Esophagus squamous epithelium (tissue), 5 donors: ENCODE data around the gene BZW1. TPM values are rescaled to one million over a fixed set of nuclear protein-coding genes. Genes with fewer than 3 reads are reported as not detected.

Source experiments
- DNase-seq: peaks from one replicate; lab custom pipeline; 2025; lab: John Stamatoyannopoulos, UW
- H3K27ac ChIP-seq, 4 donors: fragments of 200-600 bp; sonication (generic); one replicate each; pipeline ENCODE4 v1.5.1; 2016 to 2019; ENCODE audit warnings: mild to moderate bottlenecking in 1 of 4
- H3K27me3 ChIP-seq, 4 donors: fragments of 200-600 bp; sonication (generic); 1 replicate in 3 of 4; 2 replicates in 1 of 4; pipeline versions ENCODE4 v1.5.1 to v1.6.0; 2017 to 2021; ENCODE audit warnings: antibody characterized with exemption in 1 of 4
- H3K36me3 ChIP-seq, 3 donors: fragments of 200-600 bp; sonication (generic); one replicate each; pipeline ENCODE4 v1.5.1; 2016 to 2019
- H3K4me1 ChIP-seq, 3 donors: fragments of 200-600 bp; sonication (generic); one replicate each; pipeline ENCODE4 v1.5.1; 2017 to 2019
- H3K4me3 ChIP-seq, 4 donors: fragments of 200-600 bp; sonication (generic); 1 replicate in 3 of 4; 2 replicates in 1 of 4; pipeline ENCODE4 v1.5.1; 2016 to 2019; ENCODE audit warnings: mild to moderate bottlenecking in 2 of 4, moderate library complexity in 1 of 4
- H3K9me3 ChIP-seq, 3 donors: fragments of 200-600 bp; sonication (generic); one replicate each; pipeline ENCODE4 v1.5.1; 2016 to 2019
- POLR2A ChIP-seq, 4 donors: fragments of 450-650 bp; IDR thresholded peaks; one replicate each; pipeline ENCODE4 v1.6.1; 2017; ENCODE audit warnings: antibody characterized with exemption in 4 of 4, mild to moderate bottlenecking in 4 of 4, moderate library complexity in 3 of 4
- WGBS, 2 donors: methylation state at CpG; one replicate each; pipeline ENCODE4 v1.1.5; 2018; 5-methylcytosine and 5-hydroxymethylcytosine counted together
- intact Hi-C: fragments of 100-400 bp; cut with DNase I; formaldehyde crosslinking; loops from one replicate; pipeline ENCODE4 v1.15.0; 2022
- total RNA-seq, 4 donors: library from RNA; depleted of rRNA; stranded (reverse); fragments of >200 nt; gene quantifications; one replicate each; pipeline ENCODE4 v1.1.0, GENCODE V29; 2016
- TF ChIP-seq, protein P1 (sequence below), 6 experiments: fragments of 450-650 bp in 4 of 6; fragments of 200-600 bp in 2 of 6; sonication (generic) in 2 of 6; IDR thresholded peaks; one replicate each; pipeline ENCODE4 v1.5.1; 2016 to 2019; ENCODE audit warnings: antibody characterized with exemption in 6 of 6, mild to moderate bottlenecking in 4 of 6, moderate library complexity in 4 of 6
- donor health status: DM: yes; HTN: yes; CAD: no.

BZW1 gene
- total RNA-seq, 4 donors from 2014 or later, result 129 to 303 (median 251) TPM

DNA sequence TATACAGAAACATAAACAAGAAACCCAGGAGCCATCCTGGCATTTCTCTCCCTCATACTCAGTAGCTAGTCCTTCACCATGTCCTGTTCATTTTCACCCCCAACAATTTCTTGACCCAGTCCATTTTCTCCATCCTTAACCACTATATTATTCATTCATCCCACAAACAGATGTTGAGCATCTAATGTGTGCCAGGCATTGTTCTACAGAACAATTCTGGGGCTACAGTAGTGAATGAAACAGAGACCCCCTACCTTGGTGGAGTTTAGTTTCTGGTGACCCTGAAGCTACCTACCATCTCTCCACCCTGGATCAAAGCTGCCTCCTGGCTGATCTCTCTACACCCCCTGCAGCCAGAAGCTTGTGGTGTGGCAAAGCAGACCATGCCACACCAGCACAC, 27.5 kb upstream of the BZW1 start:
- Histone ChIP-seq H3K4me3 (no peak overlapping the region), H3K4me1 (peaks cover 15 to 38% (median 25%) of the 10 kb centered on the region in 3 donors), H3K9me3 (no peaks in the 10 kb centered on the region), H3K27me3 (no peaks in the 10 kb centered on the region), H3K36me3 (no peaks in the 10 kb centered on the region), H3K27ac (no peak overlapping the region)
- TF ChIP-seq, protein P1, sequence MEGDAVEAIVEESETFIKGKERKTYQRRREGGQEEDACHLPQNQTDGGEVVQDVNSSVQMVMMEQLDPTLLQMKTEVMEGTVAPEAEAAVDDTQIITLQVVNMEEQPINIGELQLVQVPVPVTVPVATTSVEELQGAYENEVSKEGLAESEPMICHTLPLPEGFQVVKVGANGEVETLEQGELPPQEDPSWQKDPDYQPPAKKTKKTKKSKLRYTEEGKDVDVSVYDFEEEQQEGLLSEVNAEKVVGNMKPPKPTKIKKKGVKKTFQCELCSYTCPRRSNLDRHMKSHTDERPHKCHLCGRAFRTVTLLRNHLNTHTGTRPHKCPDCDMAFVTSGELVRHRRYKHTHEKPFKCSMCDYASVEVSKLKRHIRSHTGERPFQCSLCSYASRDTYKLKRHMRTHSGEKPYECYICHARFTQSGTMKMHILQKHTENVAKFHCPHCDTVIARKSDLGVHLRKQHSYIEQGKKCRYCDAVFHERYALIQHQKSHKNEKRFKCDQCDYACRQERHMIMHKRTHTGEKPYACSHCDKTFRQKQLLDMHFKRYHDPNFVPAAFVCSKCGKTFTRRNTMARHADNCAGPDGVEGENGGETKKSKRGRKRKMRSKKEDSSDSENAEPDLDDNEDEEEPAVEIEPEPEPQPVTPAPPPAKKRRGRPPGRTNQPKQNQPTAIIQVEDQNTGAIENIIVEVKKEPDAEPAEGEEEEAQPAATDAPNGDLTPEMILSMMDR (IDR thresholded peaks at IDR 0.05), result no peak
- no peak for TF ChIP-seq POLR2A (IDR thresholded peaks at IDR 0.05)
- no peak for DNase-seq
- intact Hi-C loops, result no loop called here

DNA sequence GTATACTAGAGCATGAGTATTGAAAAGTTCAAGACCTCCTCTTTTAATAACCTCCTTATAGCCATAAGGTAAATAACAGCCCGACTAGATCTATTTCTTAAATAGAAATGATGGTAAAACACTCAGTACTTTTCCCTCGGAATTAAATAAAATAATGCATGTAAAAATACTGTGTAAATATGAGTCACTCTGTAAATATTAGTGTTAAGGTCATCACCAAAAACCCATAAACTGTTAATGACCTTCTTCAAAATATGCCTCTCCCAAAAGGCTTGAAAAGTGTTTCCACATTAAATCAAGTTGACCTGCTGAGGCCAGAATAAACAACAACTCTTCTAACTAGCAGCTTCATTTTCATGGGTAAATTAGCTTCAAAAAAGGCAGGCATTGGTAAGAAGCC, 25.3 kb upstream of the BZW1 start:
- DNase-seq, result no peak
- Histone ChIP-seq H3K4me3 (no peak overlapping the region), H3K27ac (peak overlapping the region; percentile 15 to 89 (median 88)), H3K9me3 (no peaks in the 10 kb centered on the region), H3K4me1 (peaks cover 15 to 38% (median 25%) of the 10 kb centered on the region in 3 donors), H3K36me3 (no peaks in the 10 kb centered on the region), H3K27me3 (no peaks in the 10 kb centered on the region)
- WGBS, 2 donors, result 17 to 43% methylated on average over 2 of the region's 2 CpGs
- intact Hi-C loops, result no loop called here
- no peak for TF ChIP-seq POLR2A (IDR thresholded peaks at IDR 0.05)
- TF ChIP-seq, protein P1 (IDR thresholded peaks at IDR 0.05), result no peak

DNA sequence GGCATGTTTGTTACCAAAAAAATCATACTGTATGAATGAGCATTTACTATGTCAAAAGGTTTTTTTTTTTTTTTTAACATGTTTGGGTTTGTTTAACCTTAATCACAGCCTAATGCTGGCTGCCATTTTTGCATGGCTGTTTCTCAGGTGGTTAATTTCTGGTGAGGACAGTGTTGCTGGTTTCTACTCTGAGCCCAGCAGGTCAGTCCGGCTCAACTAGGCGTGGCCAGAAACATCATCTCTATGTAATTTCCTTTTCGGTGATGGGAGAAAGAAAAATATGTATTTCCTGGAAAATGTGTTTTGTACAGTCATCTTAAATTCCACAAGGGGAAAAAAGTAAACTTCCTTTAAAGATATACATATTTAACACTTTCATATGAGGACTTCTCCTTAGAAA, 24.9 kb upstream of the BZW1 start:
- H3K27me3 ChIP-seq, result no peaks in the 10 kb centered on the region
- no peak overlapping the region for H3K4me3 ChIP-seq
- DNase-seq, result no peak
- 13 to 33% methylated on average over 3 of the region's 3 CpGs for WGBS, 2 donors
- peak overlapping the region; percentile 15 to 89 (median 88) for H3K27ac ChIP-seq
- intact Hi-C loops, result no loop called here
- TF ChIP-seq, protein P1 (IDR thresholded peaks at IDR 0.05), result no peak
- TF ChIP-seq POLR2A (IDR thresholded peaks at IDR 0.05), result no peak
- peaks cover 15 to 38% (median 25%) of the 10 kb centered on the region in 3 donors for H3K4me1 ChIP-seq
- no peaks in the 10 kb centered on the region for H3K9me3 ChIP-seq
- no peaks in the 10 kb centered on the region for H3K36me3 ChIP-seq

DNA sequence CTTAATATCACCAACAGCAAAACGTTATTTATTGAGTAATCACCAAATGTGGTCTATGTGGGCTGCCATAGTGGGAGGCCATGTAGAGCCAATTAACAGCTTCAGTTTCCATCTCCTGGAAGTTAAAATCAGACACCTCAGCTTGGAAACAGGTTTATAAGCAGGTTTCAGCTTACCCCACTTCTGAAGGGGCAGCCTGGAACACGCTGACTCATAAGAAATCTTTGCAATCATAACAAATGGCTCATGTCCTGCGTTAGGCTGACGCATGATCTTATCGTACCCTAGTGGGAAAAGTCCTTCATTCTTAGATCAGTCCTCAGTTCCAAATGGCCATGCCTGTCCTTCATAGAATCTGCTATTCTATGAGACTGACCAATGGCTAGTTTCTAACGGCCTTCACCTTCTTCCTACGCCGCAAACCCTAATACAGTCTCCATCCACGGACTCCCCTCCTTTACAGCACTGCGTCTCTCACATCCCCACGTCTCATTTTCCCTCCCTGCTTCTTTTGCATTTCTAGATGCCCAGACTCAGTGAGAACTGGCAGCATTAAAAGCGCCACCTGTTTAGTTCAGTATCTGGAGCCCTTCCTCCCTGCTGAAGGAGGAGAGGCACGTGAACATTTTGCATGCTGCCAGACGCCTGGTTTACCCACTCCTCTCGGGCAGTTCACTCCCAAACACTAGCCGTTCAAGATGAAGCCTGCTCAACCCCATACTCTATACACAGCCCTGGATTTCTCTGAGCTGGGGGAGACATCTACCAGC, 24.2 kb upstream of the BZW1 start:
- Histone ChIP-seq H3K9me3 (no peaks in the 10 kb centered on the region), H3K4me1 (peaks cover 15 to 38% (median 25%) of the 10 kb centered on the region in 3 donors), H3K27ac (peak overlapping the region; percentile 82 to 89 (median 88)), H3K4me3 (peak overlapping the region in 1 of 4 donors; percentile 10), H3K27me3 (no peaks in the 10 kb centered on the region), H3K36me3 (no peaks in the 10 kb centered on the region)
- intact Hi-C loops, result no loop called here
- WGBS, 2 donors, result 38 to 51% methylated on average over 13 to 16 of the region's 16 CpGs
- no peak for DNase-seq
- TF ChIP-seq POLR2A (IDR thresholded peaks at IDR 0.05), result no peak
- TF ChIP-seq, protein P1 (IDR thresholded peaks at IDR 0.05), result no peak

DNA sequence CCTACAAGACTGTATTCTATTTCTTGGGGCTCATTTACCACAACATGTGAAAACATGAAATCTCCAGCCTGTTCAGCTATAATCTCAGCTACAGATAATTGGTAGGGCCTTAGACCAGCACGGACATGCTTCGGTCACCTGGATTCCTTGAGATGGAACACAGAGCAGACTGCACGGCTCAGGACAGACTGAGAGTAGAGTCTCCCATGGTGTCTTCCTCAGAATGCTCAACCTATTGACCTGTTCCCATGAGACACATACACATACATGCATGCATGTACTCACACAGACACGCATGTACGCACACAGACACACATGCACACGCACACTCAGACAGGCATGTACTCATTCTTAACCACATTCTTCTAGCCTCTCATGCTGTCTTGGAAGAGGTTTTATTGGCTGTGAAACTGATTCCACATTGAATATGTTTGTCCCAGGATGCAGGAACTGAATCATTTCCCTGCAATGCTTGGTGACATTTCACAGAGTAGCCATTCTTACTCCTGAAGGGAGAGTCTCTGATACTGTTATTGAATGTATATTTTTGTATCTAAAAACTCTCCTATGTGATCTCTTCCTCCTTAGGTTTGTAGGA, 23.5 kb upstream of the BZW1 start:
- Histone ChIP-seq H3K36me3 (no peaks in the 10 kb centered on the region), H3K27ac (peak overlapping the region; percentile 82 to 89 (median 88)), H3K4me1 (peaks cover 15 to 38% (median 25%) of the 10 kb centered on the region in 3 donors), H3K9me3 (no peaks in the 10 kb centered on the region), H3K27me3 (no peaks in the 10 kb centered on the region), H3K4me3 (no peak overlapping the region)
- DNase-seq, result no peak
- TF ChIP-seq, protein P1 (IDR thresholded peaks at IDR 0.05), result no peak
- TF ChIP-seq POLR2A (IDR thresholded peaks at IDR 0.05), result no peak
- WGBS, 2 donors, result 46 to 57% methylated on average over 5 to 6 of the region's 6 CpGs
- intact Hi-C loops, result no loop called here
